CD14-positive monocyte (primary cell): Measurements from ENCODE around the gene ZNF680. TPM values are rescaled to one million over a fixed set of nuclear protein-coding genes. Genes with fewer than 3 reads are reported as not detected.

Source experiments
- DNase-seq, 3 donors: peaks; one replicate each; pipeline ENCODE4 v3.0.0-alpha.2; 2011 to 2022
- H2AFZ ChIP-seq: 2 replicates; pipeline ENCODE4 v1.6.0; 2012; ENCODE audit warnings: mild to moderate bottlenecking, low read depth, low read length, inconsistent platforms; ENCODE audit not compliant: insufficient read depth, poor library complexity, severe bottlenecking
- H3K27ac ChIP-seq, 2 donors: 1 replicate in 1 of 2; 2 replicates in 1 of 2; pipeline ENCODE4 v1.5.1; 2012 to 2013; ENCODE audit warnings: low read length in 2 of 2, control low read depth in 1 of 2, inconsistent platforms in 1 of 2, low read depth in 1 of 2, mild to moderate bottlenecking in 1 of 2
- H3K27me3 ChIP-seq, 2 donors: one replicate each; pipeline versions ENCODE4 v1.6.0 to v1.6.1; 2011 to 2013; ENCODE audit warnings: low read length in 2 of 2; ENCODE audit not compliant: control insufficient read depth in 2 of 2, insufficient read depth in 2 of 2
- H3K36me3 ChIP-seq, 2 donors: replicated peaks in 1 of 2; 1 replicate in 1 of 2; 2 replicates in 1 of 2; pipeline versions ENCODE4 v1.5.1 to v1.6.1; 2012 to 2013; ENCODE audit warnings: low read length in 2 of 2, control low read depth in 1 of 2, inconsistent platforms in 1 of 2, mild to moderate bottlenecking in 1 of 2; ENCODE audit not compliant: insufficient read depth in 2 of 2, control insufficient read depth in 1 of 2
- H3K4me1 ChIP-seq, 2 donors: 1 replicate in 1 of 2; 2 replicates in 1 of 2; pipeline versions ENCODE4 v1.5.1 to v1.6.1; 2012 to 2013; ENCODE audit warnings: low read length in 2 of 2, control low read depth in 1 of 2, inconsistent platforms in 1 of 2, mild to moderate bottlenecking in 1 of 2, moderate library complexity in 1 of 2; ENCODE audit not compliant: insufficient read depth in 2 of 2, control insufficient read depth in 1 of 2
- H3K4me2 ChIP-seq: replicated peaks from 2 replicates; pipeline ENCODE3; 2012; ENCODE audit warnings: low read length, moderate library complexity, mild to moderate bottlenecking; ENCODE audit not compliant: poor library complexity, severe bottlenecking; ENCODE audit errors: extremely low read depth
- H3K4me3 ChIP-seq, 3 experiments: fragments of 200-600 bp in 1 of 3; sonication (generic) in 1 of 3; replicated peaks in 1 of 3; 1 replicate in 2 of 3; 2 replicates in 1 of 3; pipeline ENCODE4 v1.5.1; 2011 to 2013; ENCODE audit warnings: low read length in 3 of 3, mild to moderate bottlenecking in 3 of 3, control low read depth in 2 of 3, low read depth in 2 of 3, inconsistent platforms in 1 of 3, moderate library complexity in 1 of 3
- H3K79me2 ChIP-seq: 2 replicates; pipeline ENCODE4 v1.6.0; 2012; ENCODE audit warnings: mild to moderate bottlenecking, control low read depth, inconsistent platforms, low read length, moderate library complexity; ENCODE audit not compliant: insufficient read depth
- H3K9ac ChIP-seq: 2 replicates; pipeline ENCODE4 v1.6.0; 2017; ENCODE audit warnings: low read length, mild to moderate bottlenecking; ENCODE audit not compliant: insufficient read depth, poor library complexity, severe bottlenecking
- H3K9me3 ChIP-seq, 2 donors: replicated peaks in 1 of 2; 1 replicate in 1 of 2; 2 replicates in 1 of 2; pipeline versions ENCODE4 v1.5.1 to v1.6.1; 2012 to 2013; ENCODE audit warnings: low read length in 2 of 2, control low read depth in 1 of 2; ENCODE audit not compliant: control insufficient read depth in 1 of 2, insufficient read depth in 1 of 2
- H4K20me1 ChIP-seq: 2 replicates; pipeline ENCODE4 v1.6.0; 2012; ENCODE audit warnings: mild to moderate bottlenecking, low read length, control low read depth, moderate library complexity; ENCODE audit not compliant: insufficient read depth
- H3K27ac Mint-ChIP-seq, 7 donors: one replicate each; pipeline ENCODE4 v1.8.0; 2020; ENCODE audit warnings: mild to moderate bottlenecking in 7 of 7, mixed read lengths in 7 of 7, moderate library complexity in 6 of 7, inconsistent platforms in 2 of 7
- H3K27me3 Mint-ChIP-seq, 3 donors: one replicate each; pipeline ENCODE4 v1.8.0; 2021 to 2022; ENCODE audit warnings: low read depth in 3 of 3, mild to moderate bottlenecking in 3 of 3, mixed read lengths in 3 of 3, moderate library complexity in 3 of 3, inconsistent platforms in 1 of 3
- H3K36me3 Mint-ChIP-seq, 2 donors: one replicate each; pipeline ENCODE4 v1.8.0; 2020; ENCODE audit warnings: mixed read lengths in 2 of 2, inconsistent platforms in 1 of 2, mild to moderate bottlenecking in 1 of 2
- H3K4me1 Mint-ChIP-seq: one replicate; pipeline ENCODE4 v1.8.0; 2020; ENCODE audit warnings: mild to moderate bottlenecking, mixed read lengths
- H3K4me3 Mint-ChIP-seq, 2 donors: one replicate each; pipeline ENCODE4 v1.8.0; 2020; ENCODE audit warnings: mild to moderate bottlenecking in 2 of 2, mixed read lengths in 2 of 2, moderate library complexity in 1 of 2
- H3K9me3 Mint-ChIP-seq, 7 donors: one replicate each; pipeline ENCODE4 v1.8.0; 2020 to 2022; ENCODE audit warnings: mixed read lengths in 7 of 7, mild to moderate bottlenecking in 6 of 7, moderate library complexity in 6 of 7, inconsistent platforms in 2 of 7
- CTCF ChIP-seq: fragments of 200-600 bp; IDR thresholded peaks from one replicate; pipeline ENCODE4 v1.8.0; 2022; ENCODE audit warnings: antibody characterized with exemption, mild to moderate bottlenecking
- WGBS: methylation state at CpG from one replicate; pipeline ENCODE4 v1.1.5; 2013; ENCODE audit warnings: missing lambda C conversion rate; ENCODE audit not compliant: insufficient coverage; 5-methylcytosine and 5-hydroxymethylcytosine counted together
- intact Hi-C, 2 donors: fragments of 100-400 bp; cut with micrococcal nuclease; formaldehyde crosslinking; loops; one replicate each; pipeline versions ENCODE4 v1.15.0 to v1.15.1; 2023
- polyA plus RNA-seq, 3 donors: library from polyadenylated mRNA; depleted of rRNA in 1 of 3; unstranded in 2 of 3; stranded (reverse) in 1 of 3; fragments of 300-500 nt in 2 of 3; fragments of >200 nt in 1 of 3; fragmentation: Illumina TruSeq in 2 of 3; gene quantifications; 1 replicate in 2 of 3; 2 replicates in 1 of 3; pipeline ENCODE4 v1.2.3, GENCODE V29; 2012 to 2021

ZNF680 gene
- polyA plus RNA-seq, 3 donors = 0.69 to 1.6 (median 1.5) TPM

GRCh38 chr7:64602086-64602485 is 39.2 kb upstream of the ZNF680 start:
- intact Hi-C loops = no loop called here
- H3K4me3 Mint-ChIP-seq = no peak overlapping the region
- TF ChIP-seq CTCF = no peak
- peaks cover 10 to 53% (median 36%) of the 10 kb centered on the region in 7 donors for H3K9me3 Mint-ChIP-seq
- H3K4me3 ChIP-seq = no peak overlapping the region
- no peaks in the 10 kb centered on the region for H3K27me3 ChIP-seq
- no peaks in the 10 kb centered on the region for H4K20me1 ChIP-seq
- H3K27me3 Mint-ChIP-seq = peaks cover 0 to 3% (median 0%) of the 10 kb centered on the region in 3 donors
- WGBS = 86% methylated on average over 2 of the region's 3 CpGs
- no peaks in the 10 kb centered on the region for H3K79me2 ChIP-seq
- no peak overlapping the region for H3K27ac ChIP-seq
- H3K4me1 Mint-ChIP-seq = no peaks in the 10 kb centered on the region
- H2AFZ ChIP-seq = no peak overlapping the region
- no peak overlapping the region for H3K9ac ChIP-seq
- H3K36me3 ChIP-seq = no peaks in the 10 kb centered on the region
- H3K4me1 ChIP-seq = no peaks in the 10 kb centered on the region
- peaks cover 43 to 83% of the 10 kb centered on the region in 2 donors for H3K9me3 ChIP-seq
- DNase-seq = no peak
- H3K4me2 ChIP-seq = no peak overlapping the region
- no peaks in the 10 kb centered on the region for H3K36me3 Mint-ChIP-seq
- no peak overlapping the region for H3K27ac Mint-ChIP-seq

- no peak for DNase-seq
- no peaks in the 10 kb centered on the region for H3K36me3 ChIP-seq
- no peak overlapping the region for H3K4me3 ChIP-seq
- H4K20me1 ChIP-seq = no peaks in the 10 kb centered on the region
- Mint-ChIP-seq H3K9me3 (peaks cover 13 to 59% (median 37%) of the 10 kb centered on the region in 7 donors), H3K4me1 (no peaks in the 10 kb centered on the region), H3K4me3 (no peak overlapping the region), H3K36me3 (no peaks in the 10 kb centered on the region), H3K27ac (no peak overlapping the region), H3K27me3 (peaks cover 0 to 5% (median 0%) of the 10 kb centered on the region in 3 donors)
- H2AFZ ChIP-seq = no peak overlapping the region
- no peaks in the 10 kb centered on the region for H3K27me3 ChIP-seq
- no peak overlapping the region for H3K9ac ChIP-seq
- TF ChIP-seq CTCF = no peak
- peaks cover 44 to 78% of the 10 kb centered on the region in 2 donors for H3K9me3 ChIP-seq
- no peak overlapping the region for H3K4me2 ChIP-seq
- 29% methylated on average over 1 of the region's 2 CpGs for WGBS
- H3K4me1 ChIP-seq = no peaks in the 10 kb centered on the region
- H3K27ac ChIP-seq = no peak overlapping the region
- no peaks in the 10 kb centered on the region for H3K79me2 ChIP-seq
- intact Hi-C loops = no loop called here
Observed at GRCh38 chr7:64599359-64599758, 36.5 kb upstream of the ZNF680 start.
